ENCODE measurements around the gene ASIC4.

ASIC4 gene

DNA sequence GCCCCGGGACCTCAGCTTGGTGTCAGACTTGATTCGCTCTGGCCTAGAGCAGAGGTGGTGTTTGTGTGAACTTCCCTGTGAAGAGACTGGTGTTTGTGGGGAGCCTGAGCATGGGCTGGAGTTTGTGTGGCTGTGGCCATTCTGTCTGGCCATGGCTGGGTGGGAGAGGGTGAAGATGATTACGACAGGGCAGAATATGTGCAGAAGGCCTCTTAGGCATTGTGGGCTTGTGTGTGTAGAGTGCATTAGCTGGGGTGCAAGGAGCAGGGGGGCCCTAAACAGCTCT, 46.6 kb downstream of the ASIC4 start:
- DNase-seq (ENCODE audit: low spot score), result no peak
- no peak for TF ChIP-seq CTCF (IDR thresholded peaks at IDR 0.05; ENCODE audit: borderline replicate concordance, control extremely low read depth, extremely low read depth, insufficient read depth, missing control alignments)
- in situ Hi-C loops (cut with MboI; ENCODE audit: low sequenced_read_pairs, unreplicated experiment), result no loop called here

DNA sequence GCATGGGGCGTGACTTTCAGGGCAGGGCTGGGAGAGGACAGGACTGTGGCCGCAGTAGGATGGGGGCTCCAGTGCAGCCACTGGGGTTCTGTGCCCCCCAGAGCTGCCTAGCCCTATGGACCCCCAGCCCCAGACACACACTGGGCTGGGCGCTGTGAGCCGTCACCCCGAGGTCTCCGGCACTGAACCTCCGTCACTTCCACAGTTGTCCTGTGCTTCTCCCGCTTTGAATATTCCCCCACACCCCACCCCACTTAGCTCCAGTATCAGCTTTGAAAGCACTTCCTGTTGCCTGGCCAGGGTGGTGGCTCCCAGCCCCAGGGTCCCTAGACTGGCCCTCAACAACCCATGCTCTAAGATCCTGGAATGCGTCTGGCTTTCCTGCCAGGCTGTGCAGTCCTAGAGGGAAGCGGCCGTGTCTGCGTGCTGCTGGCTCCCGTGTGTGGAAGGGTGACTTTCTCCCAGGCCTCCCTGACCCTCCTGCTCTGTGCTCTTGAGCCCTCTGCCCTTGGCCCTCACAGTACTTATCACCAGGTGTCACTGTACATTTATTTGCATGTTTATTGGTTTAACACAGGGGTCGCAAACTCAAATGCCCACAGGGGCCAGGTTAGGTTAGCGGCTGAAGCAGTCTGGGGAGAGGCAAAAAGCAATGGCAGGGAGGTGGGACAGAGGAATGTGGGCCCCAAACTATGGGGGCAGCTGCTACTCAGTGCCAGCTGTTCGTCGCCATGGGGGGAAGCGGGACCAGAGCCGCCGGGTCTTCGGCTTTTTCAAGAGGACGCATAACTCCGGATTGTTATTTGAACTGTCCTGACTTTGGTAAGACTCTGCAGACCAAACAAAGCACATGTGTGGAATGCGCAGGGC, 47.1 kb downstream of the ASIC4 start:
- in situ Hi-C loops (cut with MboI; ENCODE audit: low sequenced_read_pairs, unreplicated experiment), result no loop called here
- no peak for TF ChIP-seq CTCF (IDR thresholded peaks at IDR 0.05; ENCODE audit: borderline replicate concordance, control extremely low read depth, extremely low read depth, insufficient read depth, missing control alignments)
- DNase-seq (ENCODE audit: low spot score), result no peak

- DNase-seq (ENCODE audit: low spot score), result no peak
- TF ChIP-seq CTCF (IDR thresholded peaks at IDR 0.05; ENCODE audit: borderline replicate concordance, control extremely low read depth, extremely low read depth, insufficient read depth, missing control alignments), result no peak
- in situ Hi-C loops (cut with MboI; ENCODE audit: low sequenced_read_pairs, unreplicated experiment), result no loop called here
Observed at GRCh38 chr2:219562049-219563020, 48.1 kb downstream of the ASIC4 start.

DNA sequence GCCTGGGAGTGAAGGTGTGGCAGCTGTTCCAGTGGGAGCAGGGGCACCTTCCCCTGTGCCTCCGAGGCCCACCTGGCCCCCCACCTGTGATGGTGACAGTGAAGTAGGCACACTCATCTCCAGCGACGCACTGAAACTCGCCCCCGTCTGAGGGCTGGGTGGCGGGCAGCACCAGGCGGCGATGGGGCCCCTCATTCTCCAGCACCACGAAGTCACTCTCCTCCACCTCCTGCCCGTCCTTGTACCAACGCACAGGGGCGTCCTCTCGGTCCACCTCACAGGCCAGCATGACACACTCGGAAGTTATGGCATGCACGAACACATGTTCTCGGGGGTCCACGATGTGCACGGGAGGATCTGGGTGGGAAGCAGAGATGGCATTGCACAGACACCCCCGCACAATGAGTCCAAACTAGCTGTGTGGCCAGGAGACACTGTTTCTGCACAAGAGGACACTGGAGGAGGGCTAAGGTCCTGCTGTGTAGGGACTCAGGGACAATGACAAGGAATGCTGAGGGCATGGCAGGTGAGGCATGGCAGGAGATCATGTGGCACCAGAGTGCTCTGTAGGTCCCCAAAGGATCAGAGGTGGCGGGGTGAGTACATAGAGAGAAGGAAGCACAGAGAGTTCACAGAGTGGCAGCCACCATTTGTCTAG, 49.1 kb downstream of the ASIC4 start:
- in situ Hi-C loops (cut with MboI; ENCODE audit: low sequenced_read_pairs, unreplicated experiment), result no loop called here
- no peak for TF ChIP-seq CTCF (IDR thresholded peaks at IDR 0.05; ENCODE audit: borderline replicate concordance, control extremely low read depth, extremely low read depth, insufficient read depth, missing control alignments)
- DNase-seq (ENCODE audit: low spot score), result no peak

DNA sequence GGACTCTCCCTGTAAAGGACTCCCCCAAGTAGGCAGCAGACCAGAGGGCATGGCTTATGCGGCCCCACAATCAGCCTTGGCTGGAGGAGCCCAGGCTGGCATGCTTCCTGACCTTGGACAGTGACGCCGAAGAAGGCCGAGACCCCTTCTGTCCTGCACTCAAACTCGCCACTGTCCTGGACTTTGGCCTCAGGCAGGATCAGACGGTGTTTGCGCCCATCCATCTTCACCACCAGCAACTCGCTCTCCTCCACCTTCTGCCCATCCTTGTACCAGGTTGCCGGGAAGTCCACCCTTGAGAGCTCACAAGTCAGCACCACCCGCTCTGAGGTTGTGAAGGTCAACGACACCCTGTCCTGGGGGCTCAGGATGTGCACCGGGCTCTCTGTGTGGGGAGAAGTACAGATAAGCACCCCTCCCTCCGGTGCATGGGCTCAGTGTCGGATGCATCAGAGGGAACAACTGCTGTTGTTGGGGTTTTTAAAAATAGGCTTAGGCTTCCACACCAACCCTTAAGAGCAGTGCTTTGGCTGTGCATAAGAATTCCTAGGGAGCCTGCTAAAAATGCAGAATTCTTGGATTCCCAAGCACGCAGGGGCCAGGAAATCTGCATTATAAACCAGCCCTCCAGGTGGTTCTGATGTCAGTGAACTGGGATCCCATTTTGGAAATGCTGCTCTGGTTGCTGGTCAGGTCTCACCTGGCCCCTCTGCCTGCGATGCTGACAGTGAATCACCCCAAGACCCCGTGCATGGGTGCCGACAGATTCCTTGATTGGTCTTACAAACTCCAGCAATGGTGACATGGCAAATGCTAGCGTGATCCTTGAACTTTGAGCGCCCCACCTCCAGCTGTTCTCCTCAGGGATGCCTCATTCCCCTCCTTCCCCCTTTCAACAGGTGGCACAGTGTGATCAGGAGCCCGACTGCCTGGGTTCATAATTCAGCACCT, 51.1 kb downstream of the ASIC4 start:
- in situ Hi-C loops (cut with MboI; ENCODE audit: low sequenced_read_pairs, unreplicated experiment), result no loop called here
- no peak for TF ChIP-seq CTCF (IDR thresholded peaks at IDR 0.05; ENCODE audit: borderline replicate concordance, control extremely low read depth, extremely low read depth, insufficient read depth, missing control alignments)
- DNase-seq (ENCODE audit: low spot score), result no peak
